Measurements from ENCODE around the gene LTBP4. TPM values are rescaled to one million over a fixed set of nuclear protein-coding genes. Genes with fewer than 3 reads are reported as not detected.

LTBP4 gene
- total RNA-seq, 2 experiments from 2014 or later, result 141 to 144 TPM

GRCh38 chr19:40607311-40608239 lies 6.4 kb downstream of the LTBP4 start:
- ChIA-PET CTCF (interaction anchor here (0.8 to 12.0 kb wide), 4 partner anchors 8 to 143 kb away, joined by 3 to 69 read pairs (median 10); no protein-coding TSS in a partner anchor), POLR2A (interaction anchor here (0.6 kb wide), 1 partner anchor 9 kb away, joined by 3 read pairs; no protein-coding TSS in a partner anchor)

GRCh38 chr19:40608240-40608621 lies 7.1 kb downstream of the LTBP4 start:
- POLR2A ChIA-PET, result interaction anchor here (0.6 kb wide), 2 partner anchors 8 to 941 kb away, joined by 3 to 4 read pairs; no protein-coding TSS in a partner anchor

GRCh38 chr19:40608957-40609356 lies 7.8 kb downstream of the LTBP4 start:
- ChIA-PET CTCF (interaction anchor here (0.6 to 12.0 kb wide), 4 partner anchors 10 to 57 kb away, joined by 3 to 69 read pairs (median 10); no protein-coding TSS in a partner anchor), POLR2A (interaction anchor here (1.7 kb wide), 1 partner anchor 142 kb away, joined by 6 read pairs; the partner anchor contains the start of genes ACTMAP and SNRPA)

More at GRCh38 chr19:40608240-40608621, 7.1 kb downstream of the LTBP4 start:
- CTCF ChIA-PET, result interaction anchor here (0.8 to 12.0 kb wide), 5 partner anchors 9 to 144 kb away, joined by 3 to 69 read pairs (median 4); no protein-coding TSS in a partner anchor

DNA sequence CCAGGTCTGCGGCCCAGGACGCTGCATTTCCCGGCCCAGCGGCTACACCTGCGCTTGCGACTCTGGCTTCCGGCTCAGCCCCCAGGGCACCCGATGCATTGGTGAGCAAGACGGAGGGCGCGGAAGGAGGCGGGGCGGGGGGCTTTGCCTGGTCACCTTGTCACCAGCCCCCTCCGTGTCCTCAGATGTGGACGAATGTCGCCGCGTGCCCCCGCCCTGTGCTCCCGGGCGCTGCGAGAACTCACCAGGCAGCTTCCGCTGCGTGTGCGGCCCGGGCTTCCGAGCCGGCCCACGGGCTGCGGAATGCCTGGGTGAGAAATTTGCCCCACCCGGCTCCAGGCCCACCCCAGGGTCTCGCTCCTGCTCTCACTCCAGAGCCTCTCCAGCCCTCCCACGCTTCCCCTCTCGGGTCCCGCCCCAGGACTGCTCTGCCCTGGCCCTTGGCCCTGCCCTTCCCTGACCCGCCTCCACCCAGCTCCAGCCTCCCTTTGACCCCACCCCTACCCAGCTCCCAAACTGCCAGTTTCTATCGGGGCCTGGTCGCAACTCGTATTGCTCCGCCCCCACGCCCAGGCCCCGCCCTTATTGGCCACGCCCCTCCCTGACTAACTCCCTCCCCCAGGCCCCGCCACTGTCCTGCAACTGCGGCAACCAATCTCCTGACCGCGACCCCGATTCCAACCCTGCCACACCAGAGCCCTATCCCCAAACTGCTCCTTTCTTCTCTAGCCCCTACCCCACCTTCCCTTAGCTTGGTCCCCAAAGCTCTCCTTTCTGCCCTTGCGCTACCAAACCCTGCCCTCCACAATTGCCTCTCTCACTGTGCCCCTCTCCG lies 8.6 kb downstream of the LTBP4 start:
- POLR2A ChIA-PET, result interaction anchor here (1.0 to 1.7 kb wide), 3 partner anchors 21 to 141 kb away, joined by 3 to 6 read pairs (median 3); partner anchors contain the start of genes ACTMAP and SNRPA
- CTCF ChIA-PET, result interaction anchor here (0.6 to 12.0 kb wide), 5 partner anchors 10 to 1176 kb away, joined by 3 to 69 read pairs (median 3); no protein-coding TSS in a partner anchor

DNA sequence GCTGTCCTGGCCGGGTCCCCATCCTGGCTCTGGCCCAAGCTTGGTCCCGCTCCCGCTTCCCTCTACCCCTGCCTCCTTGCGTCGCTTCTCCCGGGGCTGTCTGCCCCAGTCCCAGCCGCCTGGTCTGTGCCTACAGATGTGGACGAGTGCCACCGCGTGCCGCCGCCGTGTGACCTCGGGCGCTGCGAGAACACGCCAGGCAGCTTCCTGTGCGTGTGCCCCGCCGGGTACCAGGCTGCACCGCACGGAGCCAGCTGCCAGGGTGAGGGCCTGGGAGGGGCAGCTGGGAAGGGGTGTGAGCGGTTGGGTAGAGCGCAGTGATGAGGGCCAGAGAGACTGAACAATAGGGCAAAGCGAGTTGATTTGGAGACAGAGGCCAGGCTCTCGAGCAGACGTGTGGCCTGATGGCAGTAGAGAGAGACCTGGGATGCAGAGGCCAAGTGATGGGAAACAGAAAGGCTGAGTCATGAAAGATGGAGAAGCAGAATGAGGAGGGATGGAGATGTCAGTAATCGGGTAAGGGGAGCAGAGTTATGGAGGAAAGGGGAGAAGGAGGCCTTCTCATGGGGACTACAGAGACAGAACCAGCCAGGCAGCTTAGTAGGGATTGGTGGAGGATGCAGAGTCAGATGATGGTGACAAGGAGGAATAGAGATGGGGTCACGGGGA lies 9.4 kb downstream of the LTBP4 start:
- POLR2A ChIA-PET, result interaction anchor here (1.0 to 1.7 kb wide), 3 partner anchors 20 to 140 kb away, joined by 3 to 6 read pairs (median 3); partner anchors contain the start of genes ACTMAP and SNRPA
- CTCF ChIA-PET, result interaction anchor here (1.0 to 3.4 kb wide), 2 partner anchors 11 to 24 kb away, joined by 3 to 17 read pairs; no protein-coding TSS in a partner anchor

- ChIA-PET POLR2A (no interaction called here), CTCF (interaction anchor here (3.4 kb wide), 1 partner anchor 12 kb away, joined by 17 read pairs; no protein-coding TSS in a partner anchor)
Measured at GRCh38 chr19:40611096-40611495, 9.9 kb downstream of the LTBP4 start.

- ChIA-PET CTCF (interaction anchor here (1.5 kb wide), 1 partner anchor 12 kb away, joined by 6 read pairs; the partner anchor contains the start of gene LTBP4), POLR2A (no interaction called here)
Measured at GRCh38 chr19:40611900-40612698, 10.9 kb downstream of the LTBP4 start.

GRCh38 chr19:40612831-40613689 lies 11.9 kb downstream of the LTBP4 start:
- ChIA-PET CTCF (interaction anchor here (0.6 to 1.5 kb wide), 5 partner anchors 10 to 1683 kb away, joined by 3 to 9 read pairs (median 6); partner anchors contain the start of gene LTBP4), POLR2A (interaction anchor here (0.5 to 3.2 kb wide), 4 partner anchors 8 to 190 kb away, joined by 3 to 28 read pairs (median 4); no protein-coding TSS in a partner anchor)

GRCh38 chr19:40613690-40614621 lies 12.8 kb downstream of the LTBP4 start:
- CTCF ChIA-PET, result interaction anchor here (0.6 to 3.0 kb wide), 9 partner anchors 9 to 1684 kb away, joined by 3 to 22 read pairs (median 6); partner anchors contain the start of gene LTBP4
- POLR2A ChIA-PET, result interaction anchor here (0.6 to 3.2 kb wide), 3 partner anchors 9 to 189 kb away, joined by 3 to 28 read pairs (median 5); no protein-coding TSS in a partner anchor

DNA sequence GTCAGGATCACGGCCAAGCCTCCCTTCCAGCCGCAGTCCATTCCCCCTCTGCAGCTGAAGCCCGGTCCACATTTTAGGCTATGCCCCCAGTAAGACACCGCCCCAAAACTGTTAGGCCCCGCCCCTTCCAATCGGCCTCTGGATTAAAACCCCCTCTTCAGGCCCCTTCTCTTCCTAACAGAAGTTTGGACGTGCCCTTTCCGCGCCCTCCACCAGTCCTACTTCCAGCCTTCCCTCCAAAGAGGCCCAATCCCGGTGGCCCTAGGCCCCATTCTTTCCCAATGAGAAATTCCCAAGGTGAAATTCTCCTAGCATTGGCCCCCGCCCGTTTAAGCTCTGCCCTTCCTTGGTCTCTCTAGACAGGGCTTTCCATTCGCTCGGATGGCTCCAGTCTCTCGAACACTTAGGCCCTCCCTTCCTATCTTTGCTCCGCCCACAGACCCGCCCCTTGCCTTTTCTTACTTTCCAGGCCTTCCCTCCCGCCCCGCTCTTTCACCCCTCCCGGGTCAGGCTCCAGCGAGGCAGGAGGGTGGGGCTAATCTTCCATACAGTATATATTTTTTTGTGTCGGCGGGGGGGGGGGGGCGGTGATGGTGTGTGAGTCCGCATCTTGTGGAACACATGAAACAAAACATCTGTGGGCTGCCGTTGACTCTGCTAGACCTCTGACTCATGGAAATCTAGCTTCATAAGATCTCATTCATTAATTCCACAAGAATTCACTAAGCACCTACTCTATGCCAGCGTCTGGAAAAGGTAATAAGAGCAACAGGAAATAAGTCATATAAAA lies 13.6 kb downstream of the LTBP4 start:
- POLR2A ChIA-PET, result interaction anchor here (0.6 to 3.2 kb wide), 2 partner anchors 10 to 215 kb away, joined by 3 to 28 read pairs; no protein-coding TSS in a partner anchor
- CTCF ChIA-PET, result interaction anchor here (0.7 to 3.0 kb wide), 6 partner anchors 10 to 194 kb away, joined by 3 to 22 read pairs (median 6); no protein-coding TSS in a partner anchor

- ChIA-PET CTCF (interaction anchor here (1.1 to 3.0 kb wide), 4 partner anchors 11 to 93 kb away, joined by 3 to 22 read pairs (median 11); no protein-coding TSS in a partner anchor), POLR2A (interaction anchor here (0.7 kb wide), 2 partner anchors 8 to 11 kb away, joined by 3 read pairs; no protein-coding TSS in a partner anchor)
Measured at GRCh38 chr19:40616178-40616577, 15.0 kb downstream of the LTBP4 start.

DNA sequence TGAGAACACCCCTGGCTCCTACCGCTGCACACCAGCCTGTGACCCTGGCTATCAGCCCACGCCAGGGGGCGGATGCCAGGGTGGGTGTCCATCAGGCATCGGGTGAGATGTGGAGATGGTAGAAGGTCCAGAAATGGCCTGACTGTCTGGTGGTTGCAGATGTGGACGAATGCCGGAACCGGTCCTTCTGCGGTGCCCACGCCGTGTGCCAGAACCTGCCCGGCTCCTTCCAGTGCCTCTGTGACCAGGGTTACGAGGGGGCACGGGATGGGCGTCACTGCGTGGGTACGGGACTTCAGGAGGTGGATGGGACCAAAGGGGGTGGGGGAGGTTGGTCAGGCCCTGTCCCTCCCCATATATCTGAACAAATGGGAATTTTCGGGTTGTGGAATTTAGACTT lies 15.8 kb downstream of the LTBP4 start:
- POLR2A ChIA-PET, result interaction anchor here (0.7 kb wide), 1 partner anchor 9 kb away, joined by 3 read pairs; no protein-coding TSS in a partner anchor
- CTCF ChIA-PET, result interaction anchor here (3.0 kb wide), 1 partner anchor 17 kb away, joined by 22 read pairs; no protein-coding TSS in a partner anchor

DNA sequence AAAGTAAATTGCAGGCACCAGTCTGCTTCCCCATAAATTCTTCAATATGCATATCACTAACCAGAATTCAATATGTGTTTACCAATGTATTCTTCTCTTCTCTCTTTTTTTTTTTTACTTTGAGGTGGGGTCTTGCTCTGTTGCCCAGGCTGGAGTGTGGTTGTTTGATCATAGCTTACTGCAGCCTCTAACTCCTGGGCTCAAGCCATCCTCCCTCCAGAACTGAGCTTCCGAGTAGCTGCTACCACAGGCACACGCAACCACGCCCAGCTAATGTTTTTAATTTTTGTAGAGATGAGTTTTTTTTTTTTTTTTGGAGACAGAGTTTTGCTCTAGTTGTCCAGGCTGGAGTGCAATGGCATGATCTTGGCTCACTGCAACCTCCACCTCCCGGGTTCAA lies 16.8 kb downstream of the LTBP4 start:
- POLR2A ChIA-PET, result no interaction called here

More for the DNA sequence above, 16.8 kb downstream of the LTBP4 start:
- CTCF ChIA-PET, result interaction anchor here (0.6 kb wide), 1 partner anchor 249 kb away, joined by 3 read pairs; no protein-coding TSS in a partner anchor

All from activated CD8-positive, alpha-beta memory T cell treated with anti-CD3 and anti-CD28 coated beads for 36 hours (primary cell).